HG03378 (cell line): ENCODE measurements around the gene LHFPL6.

Experiments used
- ATAC-seq: cut with Tn5 transposase; IDR thresholded peaks from one replicate; pipeline ENCODE4 v1.9.1; 2021; ENCODE audit warnings: mild to moderate bottlenecking, moderate library complexity; ENCODE audit not compliant: unreplicated experiment

LHFPL6 gene

GRCh38 chr13:39318161-39318560 lies 284.8 kb downstream of the LHFPL6 start:
- ATAC-seq = no peak

GRCh38 chr13:39317291-39317690 lies 285.7 kb downstream of the LHFPL6 start:
- no peak for ATAC-seq

- ATAC-seq = no peak
Measured at GRCh38 chr13:39315796-39316195, 287.2 kb downstream of the LHFPL6 start.

GRCh38 chr13:39313721-39314120 lies 289.3 kb downstream of the LHFPL6 start:
- no peak for ATAC-seq

GRCh38 chr13:39312596-39312995 lies 290.4 kb downstream of the LHFPL6 start:
- ATAC-seq = no peak

GRCh38 chr13:39311619-39312018 lies 291.4 kb downstream of the LHFPL6 start:
- ATAC-seq = no peak

- no peak for ATAC-seq
Measured at GRCh38 chr13:39310961-39311360, 292.0 kb downstream of the LHFPL6 start.

- peak; percentile 94 for ATAC-seq
Measured at GRCh38 chr13:39306639-39307589, 296.1 kb downstream of the LHFPL6 start.

GRCh38 chr13:39302820-39303219 lies 300.2 kb downstream of the LHFPL6 start:
- ATAC-seq = no peak

- no peak for ATAC-seq
Measured at GRCh38 chr13:39298951-39299350, 304.0 kb downstream of the LHFPL6 start.

- ATAC-seq = no peak
Measured at GRCh38 chr13:39297664-39298171, 305.3 kb downstream of the LHFPL6 start.

GRCh38 chr13:39297023-39297422 lies 306.0 kb downstream of the LHFPL6 start:
- ATAC-seq = no peak

GRCh38 chr13:39296193-39296592 lies 306.8 kb downstream of the LHFPL6 start:
- no peak for ATAC-seq
